ENCODE data around the gene UGP2.
A peak's percentile ranks its signal among the peaks of the same experiment; 100 is the strongest.

DNA sequence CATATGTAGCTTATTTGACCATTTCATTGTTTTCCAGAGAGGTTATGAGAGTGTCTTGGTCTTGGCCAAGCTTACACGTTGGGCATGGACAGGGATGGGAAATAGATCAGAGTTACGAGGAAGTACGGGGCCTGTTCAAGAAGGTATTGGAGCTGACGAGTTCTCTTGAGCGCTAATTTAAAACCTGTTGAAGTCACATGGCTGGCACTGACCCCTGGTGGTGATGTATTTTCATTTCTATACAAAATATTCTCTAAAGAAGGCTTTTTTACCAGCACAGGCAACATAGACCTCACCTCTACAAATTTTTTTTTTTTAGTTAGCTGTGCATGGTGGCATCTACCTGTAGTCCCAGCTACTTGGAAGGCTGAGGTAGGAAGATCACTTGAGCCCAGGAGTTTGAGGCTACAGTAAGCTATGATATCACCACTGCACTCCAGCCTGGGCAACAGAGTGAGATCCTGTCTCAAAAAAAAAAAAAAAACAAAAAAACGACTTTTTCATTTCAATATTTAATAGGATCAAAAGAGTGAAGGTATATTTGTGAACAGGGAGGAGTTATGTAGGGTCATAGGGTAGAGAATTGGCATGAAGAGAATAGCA lies 19.6 kb downstream of the UGP2 start:
- TF ChIP-seq, protein P1, sequence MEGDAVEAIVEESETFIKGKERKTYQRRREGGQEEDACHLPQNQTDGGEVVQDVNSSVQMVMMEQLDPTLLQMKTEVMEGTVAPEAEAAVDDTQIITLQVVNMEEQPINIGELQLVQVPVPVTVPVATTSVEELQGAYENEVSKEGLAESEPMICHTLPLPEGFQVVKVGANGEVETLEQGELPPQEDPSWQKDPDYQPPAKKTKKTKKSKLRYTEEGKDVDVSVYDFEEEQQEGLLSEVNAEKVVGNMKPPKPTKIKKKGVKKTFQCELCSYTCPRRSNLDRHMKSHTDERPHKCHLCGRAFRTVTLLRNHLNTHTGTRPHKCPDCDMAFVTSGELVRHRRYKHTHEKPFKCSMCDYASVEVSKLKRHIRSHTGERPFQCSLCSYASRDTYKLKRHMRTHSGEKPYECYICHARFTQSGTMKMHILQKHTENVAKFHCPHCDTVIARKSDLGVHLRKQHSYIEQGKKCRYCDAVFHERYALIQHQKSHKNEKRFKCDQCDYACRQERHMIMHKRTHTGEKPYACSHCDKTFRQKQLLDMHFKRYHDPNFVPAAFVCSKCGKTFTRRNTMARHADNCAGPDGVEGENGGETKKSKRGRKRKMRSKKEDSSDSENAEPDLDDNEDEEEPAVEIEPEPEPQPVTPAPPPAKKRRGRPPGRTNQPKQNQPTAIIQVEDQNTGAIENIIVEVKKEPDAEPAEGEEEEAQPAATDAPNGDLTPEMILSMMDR (conservative IDR thresholded peaks at IDR 0.05): peak; percentile 70
- no peak for TF ChIP-seq EZH2 (IDR thresholded peaks at IDR 0.05; ENCODE audit: low read depth)
